ENCODE measurements around the gene LSAMP.

DNA sequence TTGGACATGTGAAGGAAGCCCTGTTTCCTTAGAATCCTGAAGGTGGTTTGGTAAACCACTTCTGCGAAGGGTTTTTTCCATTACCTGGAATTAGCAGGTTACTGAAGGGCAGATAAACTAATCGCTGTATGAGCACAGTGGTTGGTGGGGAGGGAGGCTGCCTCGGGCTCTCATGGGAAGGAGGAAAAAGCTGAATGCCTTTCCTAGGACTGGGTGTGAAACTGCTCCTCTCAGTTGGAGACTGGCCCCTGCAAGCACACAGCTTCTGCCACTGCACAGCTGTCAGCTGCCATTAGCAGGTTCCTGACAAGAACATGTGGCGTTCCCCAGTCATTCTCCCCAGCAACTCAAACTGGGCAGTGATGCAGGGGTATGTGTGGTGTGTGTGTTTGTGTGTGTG, 445.7 kb downstream of the LSAMP start:
- TF ChIP-seq POLR2A (IDR thresholded peaks at IDR 0.05; ENCODE audit: low read depth, low read length) = no peak
- TF ChIP-seq TAF1 (IDR thresholded peaks at IDR 0.05; ENCODE audit: low read depth, low read length) = no peak
- TF ChIP-seq POLR2AphosphoS5 (IDR thresholded peaks at IDR 0.05; ENCODE audit: low read depth, low read length) = no peak

Measured in GM12891 (cell line).